H7 (cell line): ENCODE results near the gene KCNQ2. TPM values are rescaled to one million over a fixed set of nuclear protein-coding genes. Genes with fewer than 3 reads are reported as not detected.

Experiments used
- total RNA-seq: library from RNA; depleted of rRNA; stranded (reverse); fragments of >200 nt; shearing (Covaris generic); gene quantifications from 2 replicates; pipeline ENCODE4 v1.2.3, GENCODE V29; 2014; rRNA removed

The KCNQ2 gene
- total RNA-seq, 1 experiment from 2014 or later: 129 TPM

Other genes starting within 250 kb of the KCNQ2 start
- gene BIRC7, start 236.8 kb downstream of the KCNQ2 start, total RNA-seq: 0.26 TPM in 1 of 2 replicates, not detected in the other
- 3.0 and 4.8 TPM in 2 replicates for gene NKAIN4, start 218.2 kb downstream of the KCNQ2 start, total RNA-seq
- gene ARFGAP1, start 199.8 kb downstream of the KCNQ2 start, total RNA-seq: 88.0 and 114 TPM in 2 replicates
- gene COL20A1, start 179.5 kb downstream of the KCNQ2 start, total RNA-seq: 0.17 and 0.70 TPM in 2 replicates
- gene CHRNA4, start 111.3 kb downstream of the KCNQ2 start, total RNA-seq: 2.0 TPM in 2 replicates
- gene EEF1A2, start 26.4 kb upstream of the KCNQ2 start, total RNA-seq: 30.7 and 37.1 TPM in 2 replicates
- gene PPDPF, start 48.1 kb upstream of the KCNQ2 start, total RNA-seq: 79.7 and 94.2 TPM in 2 replicates
- 0.14 and 0.30 TPM in 2 replicates for gene PTK6, start 64.7 kb upstream of the KCNQ2 start, total RNA-seq
- 0.21 and 0.33 TPM in 2 replicates for gene SRMS, start 75.1 kb upstream of the KCNQ2 start, total RNA-seq
- gene FNDC11, start 81.5 kb upstream of the KCNQ2 start, total RNA-seq: 6.4 and 8.0 TPM in 2 replicates
- 20.1 and 27.5 TPM in 2 replicates for gene HELZ2, start 101.6 kb upstream of the KCNQ2 start, total RNA-seq
- 17.0 and 21.4 TPM in 2 replicates for gene GMEB2, start 154.4 kb upstream of the KCNQ2 start, total RNA-seq
- 24.9 and 32.7 TPM in 2 replicates for gene STMN3, start 180.8 kb upstream of the KCNQ2 start, total RNA-seq
- gene RTEL1, start 185.7 kb upstream of the KCNQ2 start, total RNA-seq: 15.1 and 22.4 TPM in 2 replicates
- gene TNFRSF6B, start 224.0 kb upstream of the KCNQ2 start, total RNA-seq: not detected in 2 replicates
- 24.2 and 26.2 TPM in 2 replicates for gene ARFRP1, start 235.3 kb upstream of the KCNQ2 start, total RNA-seq
- 32.6 and 52.0 TPM in 2 replicates for gene ZGPAT, start 235.4 kb upstream of the KCNQ2 start, total RNA-seq